GM21737 (cell line): ENCODE data around the gene GNG3.
A peak's percentile ranks its signal among the peaks of the same experiment; 100 is the strongest.
"Not testable (repeated sequence)": the region's sequence is repeated elsewhere in the genome, so short reads cannot be mapped to it uniquely, and the experiment has no call there.

Source experiments
- ATAC-seq: cut with Tn5 transposase; IDR thresholded peaks from one replicate; pipeline ENCODE4 v1.9.1; 2021; ENCODE audit warnings: mild to moderate bottlenecking, moderate library complexity; ENCODE audit not compliant: unreplicated experiment

The GNG3 gene

DNA sequence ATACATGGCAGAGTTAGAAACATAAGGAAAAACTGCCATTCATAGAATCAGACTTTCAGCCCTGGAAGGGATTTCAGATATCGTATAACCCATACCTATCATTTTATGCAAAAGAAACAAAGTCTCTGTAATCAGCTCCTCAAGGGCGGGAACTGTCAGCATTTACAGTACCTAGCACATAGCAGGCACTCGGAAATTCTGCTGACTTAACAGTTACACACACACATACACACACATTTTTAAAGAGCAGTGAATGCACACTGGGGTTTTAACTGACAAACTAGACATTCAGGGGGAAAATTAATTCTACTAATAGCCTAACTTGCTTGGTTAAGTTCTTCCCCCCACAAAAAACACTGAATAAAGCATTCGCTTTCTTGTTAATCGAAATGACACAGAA lies 8.7 kb downstream of the GNG3 start:
- ATAC-seq, result no peak

DNA sequence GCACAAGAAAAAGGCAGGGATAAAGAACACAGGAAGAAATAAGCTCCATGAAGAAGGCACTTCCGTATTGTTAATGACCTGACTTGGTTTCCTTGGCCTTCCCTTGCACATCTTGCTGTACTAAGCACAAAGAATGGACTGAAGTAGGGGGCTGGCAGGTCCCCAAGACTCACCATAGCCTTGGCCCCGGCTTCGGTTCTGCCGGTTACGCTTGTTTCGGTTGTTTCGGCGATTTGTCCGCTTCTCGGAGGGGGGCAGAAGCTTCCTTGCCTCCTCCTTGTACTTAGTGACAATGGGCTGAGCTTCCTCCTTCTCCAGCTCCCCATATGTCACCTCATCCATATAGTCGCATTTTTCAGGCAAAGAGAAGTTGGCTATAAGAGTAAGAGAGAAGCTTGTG lies 9.3 kb downstream of the GNG3 start:
- ATAC-seq, result no peak

DNA sequence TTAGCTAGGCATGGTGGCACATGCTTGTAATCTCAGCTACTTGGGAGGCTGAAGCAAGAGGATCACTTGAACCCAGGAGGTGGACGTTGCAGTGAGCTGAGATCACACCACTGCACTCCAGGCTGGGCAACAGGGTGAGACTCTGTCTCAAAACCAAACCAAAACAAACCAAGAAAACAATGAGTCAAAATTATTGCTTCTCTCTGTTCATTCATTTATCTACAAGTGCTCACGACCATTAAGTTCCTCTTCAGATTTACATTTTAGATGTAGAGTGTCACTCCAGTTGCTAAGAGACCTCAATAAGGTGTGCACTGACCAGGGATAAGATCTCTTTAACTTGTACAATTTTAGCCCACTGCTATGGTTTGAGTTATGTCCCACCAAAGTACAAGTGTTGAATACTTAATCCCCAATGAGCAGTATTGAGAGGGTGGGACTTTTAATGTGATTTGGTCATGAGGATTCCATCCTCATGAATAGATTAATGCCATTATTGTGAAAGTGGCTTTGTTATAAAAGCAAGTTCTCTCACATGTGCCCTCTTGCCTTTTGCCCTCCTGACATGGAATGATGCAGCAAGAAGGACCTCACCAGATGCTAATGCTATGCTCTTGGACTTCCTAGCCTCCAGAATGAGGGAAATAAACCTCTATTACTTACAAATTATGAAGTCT lies 12.0 kb downstream of the GNG3 start:
- ATAC-seq, result no peak

DNA sequence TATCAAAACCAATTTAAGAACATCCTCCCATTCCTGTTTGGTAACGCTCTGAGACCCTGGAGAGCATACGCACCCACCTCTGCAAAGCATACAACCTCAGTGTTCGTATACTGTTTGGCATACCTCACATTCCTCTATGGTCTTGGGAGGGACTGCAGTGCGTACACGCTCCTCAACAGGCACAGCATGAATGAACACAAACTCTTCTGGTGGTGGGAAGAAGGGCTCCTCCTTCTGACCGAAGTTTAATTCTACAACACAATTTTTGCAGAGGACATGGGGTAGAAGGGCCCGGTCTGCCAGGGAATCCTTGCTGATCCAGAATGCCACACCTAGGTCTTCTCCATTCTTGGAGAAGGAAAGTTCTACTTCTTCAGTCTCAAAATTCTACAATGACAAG lies 14.5 kb downstream of the GNG3 start:
- ATAC-seq, result no peak

DNA sequence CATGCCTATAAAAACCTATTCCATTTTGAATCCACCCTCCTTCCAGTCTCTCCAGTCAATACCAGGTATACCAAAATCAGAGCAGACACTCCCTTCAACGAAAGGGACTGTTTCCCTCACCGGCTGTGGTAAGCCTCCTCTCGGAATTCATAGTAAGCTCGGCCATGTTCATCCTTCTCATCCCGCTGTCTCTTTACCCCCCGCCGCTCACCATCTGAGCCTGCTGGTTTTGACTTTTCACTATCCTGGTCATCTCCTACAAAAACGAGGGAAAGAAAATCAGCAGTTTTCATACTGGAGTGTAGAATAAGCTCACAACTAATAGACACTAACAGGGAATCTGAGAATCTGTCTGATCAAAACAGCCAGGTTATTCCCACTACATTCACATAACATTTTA lies 16.7 kb downstream of the GNG3 start:
- no peak for ATAC-seq

DNA sequence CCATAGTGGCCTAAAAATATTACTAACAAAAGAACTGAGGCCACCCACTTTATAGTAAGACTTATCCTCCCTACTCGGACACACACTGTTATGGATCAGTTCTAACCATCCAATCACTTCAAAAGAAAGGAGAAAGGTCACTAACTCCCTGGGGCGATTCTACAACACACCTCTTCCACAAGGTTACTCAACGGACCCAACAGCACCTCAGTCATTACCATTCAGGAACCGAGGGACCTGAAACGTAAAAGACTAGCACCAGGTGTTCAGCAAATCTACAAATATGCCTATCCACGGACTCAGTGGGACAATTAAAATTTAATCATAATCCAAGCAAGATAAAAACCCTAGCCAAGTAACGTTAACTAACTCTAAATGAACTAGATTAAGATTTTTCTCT lies 18.2 kb downstream of the GNG3 start:
- no peak for ATAC-seq

DNA sequence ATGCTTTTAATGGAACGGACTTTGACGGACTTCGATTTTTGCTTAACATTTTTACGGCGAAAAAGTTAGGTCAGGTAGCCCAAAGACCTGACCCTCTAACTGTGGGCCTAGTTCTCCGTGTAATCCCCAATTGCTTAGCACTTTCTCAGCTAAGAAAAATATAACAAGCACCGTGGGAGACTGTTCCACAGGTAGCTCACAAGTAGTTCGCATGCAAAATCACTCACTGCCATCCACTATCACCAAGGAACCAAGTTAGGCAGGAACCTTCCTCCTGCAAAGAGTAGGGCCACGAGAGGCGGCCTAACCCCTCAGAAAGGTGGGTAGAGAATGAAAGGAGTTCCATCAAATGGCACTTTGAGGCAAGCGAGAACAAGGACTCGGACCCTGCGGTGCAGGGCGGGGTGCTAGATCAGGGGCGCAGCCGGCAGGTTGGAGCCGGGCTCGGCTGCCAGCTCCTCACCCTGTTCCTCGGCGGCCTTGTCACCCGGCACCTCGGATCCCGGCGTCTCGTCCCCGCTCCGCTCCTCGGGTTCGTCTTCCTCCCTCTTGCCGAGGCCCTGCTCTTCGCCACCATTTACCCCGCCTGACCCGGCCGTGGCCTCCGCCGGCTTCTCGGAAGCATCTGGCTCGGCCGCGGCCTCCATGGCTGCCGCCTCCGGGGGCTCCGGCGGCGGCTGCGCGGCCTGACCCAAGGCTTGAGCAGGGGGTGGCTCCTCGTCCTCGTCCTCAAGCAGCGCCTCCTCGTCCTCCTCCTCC lies 18.9 kb downstream of the GNG3 start:
- no peak for ATAC-seq

DNA sequence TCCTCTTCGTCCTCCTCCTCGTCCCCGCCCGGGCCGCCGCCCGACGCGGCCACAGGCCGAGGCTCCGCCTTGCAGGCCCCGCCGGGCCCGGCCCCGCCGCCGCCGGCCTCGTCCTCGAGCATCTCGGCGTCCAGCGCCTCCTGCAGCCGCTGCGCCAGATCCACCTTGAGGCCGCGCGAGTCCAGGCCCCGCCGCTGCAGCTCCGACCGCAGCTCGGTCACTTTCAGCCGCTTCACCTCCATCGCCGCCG lies 19.4 kb downstream of the GNG3 start:
- no peak for ATAC-seq

DNA sequence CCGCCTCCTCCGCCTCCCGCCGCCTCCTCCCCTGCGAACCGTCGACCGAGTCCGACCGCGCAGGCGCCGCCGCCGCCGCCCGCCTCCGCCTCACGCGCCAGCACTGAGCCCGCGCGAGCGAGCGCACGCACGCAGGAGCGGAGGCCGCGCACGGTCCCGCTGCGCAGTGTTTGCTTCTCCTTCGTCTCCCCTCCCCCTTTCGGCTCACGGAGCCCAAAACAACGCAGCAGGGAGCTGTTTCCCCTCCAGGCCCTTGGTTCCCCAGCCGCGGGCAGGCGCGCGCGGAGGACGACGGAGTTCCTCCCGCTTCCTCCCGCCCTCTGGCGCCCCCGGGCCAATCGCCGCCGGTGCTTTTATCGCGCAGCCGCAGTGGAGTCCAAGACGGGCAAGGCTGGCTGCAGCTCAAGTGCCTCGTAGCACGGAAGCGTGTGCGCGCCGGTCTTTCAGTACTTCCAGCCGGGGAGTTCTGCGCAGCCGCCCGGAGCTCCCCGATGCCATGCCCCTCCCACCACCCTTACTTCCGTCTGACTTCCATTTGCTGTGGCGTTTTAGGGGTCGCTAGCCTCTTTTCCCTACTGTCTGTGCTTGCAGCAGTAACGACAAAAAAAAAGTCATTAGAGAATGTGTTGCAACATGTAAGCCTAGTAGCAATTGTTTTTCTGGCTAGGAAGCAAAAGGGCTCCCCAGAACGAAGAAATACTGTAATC lies 19.8 kb downstream of the GNG3 start, which contains the start of gene HNRNPUL2:
TSS of gene HNRNPUL2 (minus strand) at position 293 of the 707 bp plus-strand sequence. CDS start 301 bp downstream, outside the sequence.
- peak; percentile 62 for ATAC-seq

DNA sequence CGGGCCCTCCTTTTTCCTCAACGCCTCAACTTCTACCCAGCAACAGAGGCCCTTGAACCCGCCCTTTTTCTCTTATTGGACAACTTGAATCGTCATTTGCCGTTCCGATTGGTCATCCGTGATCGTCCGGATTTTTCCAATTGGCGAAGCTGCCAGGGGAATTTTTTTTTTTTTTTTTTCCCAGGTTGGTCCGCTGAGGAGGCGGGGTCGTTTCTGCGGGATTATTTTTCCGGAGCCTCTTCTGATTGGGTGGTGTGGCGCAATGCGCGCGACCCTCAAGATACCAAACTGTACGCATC lies 20.3 kb downstream of the GNG3 start:
- peak; percentile 40 for ATAC-seq

DNA sequence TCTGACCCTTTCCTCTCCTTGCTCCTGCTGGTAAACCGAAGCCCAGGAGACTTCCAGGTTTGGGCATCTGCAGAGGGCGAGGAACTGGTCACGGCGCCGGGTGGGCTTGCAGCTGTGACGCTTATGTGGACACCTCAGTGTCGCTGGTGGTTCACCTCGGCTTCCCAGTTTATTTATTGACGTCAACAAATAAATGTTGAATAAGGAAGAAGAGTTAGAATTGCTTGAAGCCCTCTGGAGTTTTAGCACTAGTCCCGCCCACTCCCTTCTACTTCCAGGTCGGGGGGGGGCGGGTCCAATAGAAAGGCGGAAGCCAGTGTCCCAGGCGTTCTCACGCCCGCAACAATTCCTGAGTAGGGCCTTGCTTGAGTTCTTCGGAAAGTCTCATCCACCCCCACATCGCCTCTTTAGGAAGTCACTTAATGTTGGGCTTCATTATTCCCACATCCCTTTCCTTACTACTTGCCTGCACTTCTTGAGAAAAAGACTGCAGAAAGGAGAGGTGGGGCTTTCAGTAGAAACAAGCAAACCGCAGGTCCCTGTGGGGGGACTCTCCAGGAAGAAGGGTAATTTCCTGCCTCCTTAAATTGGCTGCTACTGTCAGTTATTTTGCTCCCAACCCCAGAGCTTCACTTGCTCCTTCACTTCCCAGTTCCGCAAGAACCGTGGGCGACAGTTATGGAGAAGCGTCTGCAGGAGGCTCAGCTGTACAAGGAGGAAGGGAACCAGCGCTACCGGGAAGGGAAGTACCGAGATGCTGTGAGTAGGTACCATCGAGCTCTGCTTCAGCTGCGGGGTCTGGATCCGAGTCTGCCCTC lies 20.9 kb downstream of the GNG3 start, which contains the start of gene TTC9C:
TSS of gene TTC9C (plus strand) at position 316 of the 818 bp plus-strand sequence. CDS start at position 679, 363 bp downstream.
- ATAC-seq, result peak; percentile 18

DNA sequence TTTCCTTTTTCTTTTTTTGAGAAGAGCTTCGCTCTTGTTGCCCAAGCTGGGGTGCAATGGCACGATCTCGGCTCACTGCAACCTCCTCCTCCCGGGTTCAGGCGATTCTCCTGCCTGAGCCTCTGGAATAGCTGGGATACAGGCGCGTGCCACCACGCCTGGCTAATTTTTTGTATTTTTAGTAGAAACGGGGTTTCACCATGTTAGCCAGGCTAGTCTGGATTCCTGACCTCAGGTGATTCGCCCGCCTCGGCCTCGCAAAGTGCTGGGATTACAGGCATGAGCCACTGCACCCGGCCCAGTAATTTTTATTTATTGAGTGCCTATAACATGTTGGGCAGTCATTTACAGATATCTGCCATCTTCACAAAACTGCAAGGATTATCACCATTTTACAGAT lies 22.6 kb downstream of the GNG3 start:
- ATAC-seq, result not testable (repeated sequence)

DNA sequence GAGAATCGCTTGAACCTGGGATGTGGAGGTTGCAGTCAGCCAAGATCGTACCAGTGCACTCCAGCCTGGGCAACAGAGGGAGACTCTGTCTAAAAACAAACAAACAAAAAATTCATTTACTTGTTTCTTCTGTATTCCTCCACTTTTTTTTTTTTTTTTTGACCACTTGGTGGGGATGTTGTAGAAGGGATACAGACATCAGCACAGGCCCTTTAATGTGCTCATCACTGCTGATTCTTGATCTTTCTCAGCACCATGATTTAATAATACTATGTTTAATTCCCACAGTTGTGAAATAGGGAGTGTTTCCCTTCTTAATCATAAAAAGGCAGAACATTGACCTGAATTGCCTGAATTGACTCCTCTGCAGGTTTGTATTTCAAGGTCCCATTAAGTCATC lies 25.4 kb downstream of the GNG3 start:
- ATAC-seq, result no peak

DNA sequence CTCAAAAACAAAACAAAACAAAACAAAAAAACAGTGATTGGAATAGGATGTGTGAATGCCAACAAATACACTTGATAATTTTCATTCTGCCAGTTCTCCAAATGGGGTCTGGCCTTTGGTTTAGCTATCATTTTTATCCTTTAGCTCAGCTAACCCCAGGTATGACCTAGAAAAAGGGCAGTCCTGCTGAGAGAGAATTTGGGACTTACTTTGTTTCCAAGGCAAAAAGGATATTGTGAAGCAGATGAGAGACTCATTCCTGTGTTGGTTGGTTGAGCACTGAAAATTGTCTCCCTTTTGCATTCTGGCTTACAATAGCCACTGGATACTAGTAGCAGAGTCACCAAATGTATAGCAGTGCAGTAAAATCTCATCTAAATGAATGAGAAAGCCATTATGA lies 29.7 kb downstream of the GNG3 start:
- no peak for ATAC-seq

DNA sequence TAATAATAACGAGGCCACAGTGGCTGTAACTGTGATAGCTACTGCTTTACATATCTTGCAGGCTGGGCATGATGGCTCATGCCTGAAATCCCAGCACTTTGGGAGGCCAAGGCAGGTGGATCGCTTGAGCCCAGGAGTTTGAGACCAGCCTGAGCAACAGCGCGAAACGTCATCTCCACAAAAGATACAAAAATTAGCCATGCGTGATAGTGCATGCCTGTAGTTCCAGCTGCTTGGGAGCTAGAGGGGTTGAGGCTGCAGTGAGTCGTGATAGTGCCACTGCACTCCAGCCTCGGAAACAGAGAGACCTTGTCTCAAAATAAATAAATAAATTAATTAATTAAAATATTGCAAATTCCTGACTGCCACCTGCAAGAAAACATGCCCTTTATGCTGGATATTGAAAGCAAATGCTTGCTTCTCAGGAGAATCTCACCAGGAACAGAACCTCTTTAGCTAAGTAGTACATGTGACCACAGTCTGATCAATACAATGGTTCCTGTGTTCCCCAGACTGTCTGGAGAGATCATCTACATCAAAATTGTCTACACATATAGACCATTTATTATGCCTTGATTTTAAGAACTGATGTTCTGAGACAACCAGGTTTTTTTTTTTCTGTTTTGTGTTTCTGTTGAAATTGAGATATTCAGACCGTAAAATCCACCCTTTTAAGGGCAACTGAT lies 40.1 kb downstream of the GNG3 start:
- ATAC-seq, result no peak

DNA sequence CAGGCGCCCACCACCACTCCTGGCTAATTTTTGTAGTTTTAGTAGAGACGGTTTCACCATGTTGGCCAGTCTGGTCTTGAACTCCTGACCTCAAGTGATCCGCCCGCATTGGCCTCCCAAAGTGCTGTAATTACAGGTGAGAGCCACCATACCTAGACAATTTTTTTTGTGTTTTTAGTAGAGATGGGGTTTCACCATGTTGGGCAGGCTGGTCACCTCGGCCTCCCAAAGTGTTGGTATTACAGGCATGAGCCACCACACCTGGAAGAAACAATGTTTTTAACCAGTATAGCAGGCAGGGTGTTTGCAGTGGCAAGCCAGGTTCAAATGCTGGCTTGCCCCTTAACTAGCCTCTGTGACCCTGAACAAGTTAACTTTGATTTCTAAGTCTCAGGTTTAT lies 42.5 kb downstream of the GNG3 start:
- ATAC-seq, result not testable (repeated sequence)

DNA sequence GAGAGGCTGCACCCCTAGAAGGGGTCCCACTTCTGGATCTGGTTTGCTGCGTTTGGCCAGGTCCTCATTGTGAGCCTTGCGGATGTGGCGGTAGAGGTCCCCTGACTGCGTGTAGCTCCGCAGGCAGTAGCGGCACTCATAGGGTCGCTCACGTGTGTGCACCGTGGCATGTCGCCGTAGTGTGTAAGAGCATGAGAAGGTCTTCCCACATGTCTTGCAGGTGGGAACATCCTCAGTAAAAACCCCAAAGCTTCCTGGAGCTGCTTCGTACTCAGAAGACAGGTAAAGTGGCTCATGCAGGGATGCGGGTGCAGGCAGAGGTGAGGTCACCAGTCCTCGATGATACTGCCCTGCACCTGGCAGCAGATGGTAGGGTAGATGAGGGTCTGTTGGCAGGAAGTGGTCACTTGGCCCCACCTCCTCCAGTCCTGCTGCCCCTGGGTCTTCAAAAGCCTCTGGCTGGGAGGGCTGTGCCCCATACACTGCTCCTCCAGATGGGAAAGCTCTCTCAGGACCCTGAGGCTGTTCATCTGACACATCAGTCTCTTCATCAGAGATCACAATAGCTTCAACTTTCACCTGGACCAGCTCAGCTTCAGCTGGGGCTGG lies 44.8 kb downstream of the GNG3 start:
- ATAC-seq, result no peak

DNA sequence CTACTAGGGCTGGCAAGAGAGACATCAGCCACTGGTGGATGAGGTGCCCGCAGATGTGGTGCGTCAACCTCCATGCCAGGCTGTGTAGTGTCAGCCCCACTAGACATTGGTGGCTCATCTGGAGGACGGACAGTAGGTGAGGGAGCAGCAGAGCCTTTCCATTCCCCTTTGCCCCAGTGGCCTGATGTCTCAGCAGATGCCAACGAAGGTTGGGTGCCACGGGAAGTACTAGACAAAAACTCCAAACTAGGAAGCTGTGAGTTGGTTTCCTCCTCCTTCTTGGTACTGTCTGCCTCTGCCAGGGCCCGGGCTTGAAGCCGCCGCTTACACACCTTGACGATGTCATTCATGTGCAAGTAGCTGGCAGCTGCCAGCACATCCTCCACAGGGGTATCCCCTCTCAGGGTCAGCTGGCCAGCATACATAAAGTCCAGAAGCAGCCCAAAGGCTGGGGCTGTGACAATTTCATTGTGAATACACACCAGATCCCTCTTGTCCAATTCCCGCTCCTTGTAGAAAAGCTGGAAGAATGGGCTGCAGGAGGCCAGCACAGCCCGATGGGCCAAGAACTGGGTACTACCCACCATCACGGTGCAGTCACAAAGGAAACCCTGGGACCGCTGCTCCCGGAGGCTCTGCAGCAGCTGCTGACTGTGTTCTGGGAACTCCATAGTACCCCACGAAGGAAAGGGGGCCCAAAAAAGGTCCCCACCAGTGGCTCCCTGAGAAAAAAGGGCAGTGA lies 45.7 kb downstream of the GNG3 start:
- ATAC-seq, result no peak

DNA sequence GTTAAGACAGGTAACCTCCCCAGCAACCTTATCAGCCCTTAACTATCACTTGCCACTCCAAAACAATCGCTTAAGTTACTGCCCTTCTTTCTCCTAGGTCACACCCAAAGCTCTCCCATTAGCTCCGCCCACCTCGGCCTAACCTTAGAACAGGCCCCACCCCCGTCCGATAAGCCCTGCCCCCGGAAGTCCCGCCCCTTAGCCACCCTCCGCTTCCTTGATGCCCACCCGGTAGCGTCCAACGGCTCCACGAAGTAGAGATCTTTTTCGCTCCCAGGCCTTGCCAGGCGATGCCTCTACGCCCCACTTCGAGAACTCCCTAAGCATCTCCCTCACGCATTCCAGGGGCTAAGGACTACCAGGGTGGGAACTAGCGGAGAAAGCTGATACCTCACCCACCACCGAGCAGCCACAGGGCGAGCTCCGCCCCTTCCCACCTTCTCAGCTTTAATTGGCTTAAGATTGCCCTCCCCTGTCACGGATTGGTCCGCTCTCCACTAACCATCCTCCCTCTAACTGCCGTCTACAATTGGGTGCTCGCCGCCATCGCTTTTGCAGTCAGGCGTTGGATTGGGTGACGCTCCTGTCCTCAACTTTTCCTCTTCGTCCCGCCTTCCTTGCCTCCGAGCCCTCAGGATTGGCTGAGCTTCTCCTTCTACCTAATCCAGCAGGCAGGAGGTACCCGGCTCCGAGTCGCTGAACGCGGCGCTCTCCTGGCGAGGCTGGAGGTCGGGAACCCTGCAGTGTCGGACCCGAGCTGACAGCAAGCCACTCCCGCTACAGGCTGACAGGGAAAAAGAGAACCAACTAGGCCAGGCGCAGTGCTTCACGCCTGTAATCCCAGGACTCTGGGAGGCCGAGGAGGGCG lies 46.5 kb downstream of the GNG3 start, which contains the start of gene ZBTB3:
TSS of gene ZBTB3 (minus strand) at position 425 of the 868 bp plus-strand sequence. CDS start 496 bp downstream, outside the sequence.
- ATAC-seq, result peak; percentile 90
